Vagina (tissue), 2 donors: ENCODE data around the gene NUTM2F. TPM values are rescaled to one million over a fixed set of nuclear protein-coding genes. Genes with fewer than 3 reads are reported as not detected.
"Not testable (repeated sequence)": the region's sequence is repeated elsewhere in the genome, so short reads cannot be mapped to it uniquely, and the experiment has no call there.

ENCODE experiments used
- DNase-seq, 2 donors: peaks; one replicate each; pipeline ENCODE4 v3.0.0-alpha.2; 2017; ENCODE audit errors: extremely low spot score in 2 of 2
- H3K27ac ChIP-seq: fragments of 200-600 bp; sonication (generic); one replicate; pipeline ENCODE4 v1.5.1; 2019
- H3K27me3 ChIP-seq: fragments of 200-600 bp; sonication (generic); one replicate; pipeline ENCODE4 v1.5.1; 2019
- H3K36me3 ChIP-seq, 2 donors: fragments of 200-600 bp; sonication (generic); one replicate each; pipeline ENCODE4 v1.5.1; 2017 to 2019
- H3K4me1 ChIP-seq: fragments of 200-600 bp; sonication (generic); one replicate; pipeline ENCODE4 v1.5.1; 2019
- H3K4me3 ChIP-seq, 2 donors: fragments of 200-600 bp; sonication (generic); 1 replicate in 1 of 2; 2 replicates in 1 of 2; pipeline ENCODE4 v1.5.1; 2016 to 2019
- H3K9me3 ChIP-seq: fragments of 200-600 bp; sonication (generic); one replicate; pipeline ENCODE4 v1.5.1; 2019
- CTCF ChIP-seq, 3 experiments: fragments of 450-650 bp in 2 of 3; fragments of 200-600 bp in 1 of 3; sonication (generic) in 1 of 3; IDR thresholded peaks; one replicate each; pipeline ENCODE4 v1.5.1; 2017 to 2019; ENCODE audit warnings: antibody characterized with exemption in 3 of 3, mild to moderate bottlenecking in 2 of 3, moderate library complexity in 2 of 3
- POLR2A ChIP-seq, 2 donors: fragments of 450-650 bp; IDR thresholded peaks; one replicate each; pipeline ENCODE4 v1.6.1; 2017; ENCODE audit warnings: antibody characterized with exemption in 2 of 2, mild to moderate bottlenecking in 2 of 2, moderate library complexity in 2 of 2
- POLR2AphosphoS5 ChIP-seq, 2 donors: sonication (generic); formaldehyde crosslinking; IDR thresholded peaks; one replicate each; pipeline ENCODE4 v1.9.0; 2017; ENCODE audit warnings: antibody characterized with exemption in 2 of 2, mild to moderate bottlenecking in 2 of 2, low read depth in 1 of 2; ENCODE audit not compliant: insufficient read depth in 1 of 2
- intact Hi-C: fragments of 100-400 bp; cut with DNase I; formaldehyde crosslinking; loops from one replicate; pipeline ENCODE4 v1.15.1; 2023
- total RNA-seq: library from RNA; depleted of rRNA; stranded (reverse); fragments of >200 nt; gene quantifications from one replicate; pipeline ENCODE4 v1.2.3, GENCODE V29; 2016

NUTM2F gene
- total RNA-seq, 1 donor from 2014 or later: not detected

- DNase-seq, intact Hi-C loops: not testable (repeated sequence)
These were observed 10.3 kb upstream of the NUTM2F start for GRCh38 chr9:94338723-94339122.

GRCh38 chr9:94336445-94336844 lies 8.0 kb upstream of the NUTM2F start:
- H3K4me3 ChIP-seq, intact Hi-C loops, H3K9me3 ChIP-seq, H3K27me3 ChIP-seq, H3K36me3 ChIP-seq, H3K4me1 ChIP-seq, H3K27ac ChIP-seq, DNase-seq: not testable (repeated sequence)

More at GRCh38 chr9:94338723-94339122, 10.3 kb upstream of the NUTM2F start:
- not testable (repeated sequence) for H3K9me3 ChIP-seq, H3K36me3 ChIP-seq, H3K27ac ChIP-seq, H3K4me3 ChIP-seq, H3K4me1 ChIP-seq, H3K27me3 ChIP-seq

GRCh38 chr9:94325583-94325982 lies 2.9 kb downstream of the NUTM2F start:
- H3K4me3 ChIP-seq, H3K9me3 ChIP-seq, H3K4me1 ChIP-seq, H3K27me3 ChIP-seq, DNase-seq, intact Hi-C loops, H3K27ac ChIP-seq, H3K36me3 ChIP-seq: not testable (repeated sequence)

- DNase-seq, H3K4me3 ChIP-seq, H3K27me3 ChIP-seq, intact Hi-C loops, H3K36me3 ChIP-seq, H3K4me1 ChIP-seq, H3K27ac ChIP-seq, H3K9me3 ChIP-seq: not testable (repeated sequence)
These were observed 5.2 kb downstream of the NUTM2F start for GRCh38 chr9:94323153-94323798.

- H3K27me3 ChIP-seq, H3K27ac ChIP-seq, H3K9me3 ChIP-seq, intact Hi-C loops, H3K4me1 ChIP-seq, H3K36me3 ChIP-seq, H3K4me3 ChIP-seq, DNase-seq: not testable (repeated sequence)
These were observed 6.0 kb downstream of the NUTM2F start for GRCh38 chr9:94322342-94322940.

- intact Hi-C loops, H3K27ac ChIP-seq, H3K4me3 ChIP-seq, DNase-seq, H3K27me3 ChIP-seq, H3K36me3 ChIP-seq, H3K4me1 ChIP-seq, H3K9me3 ChIP-seq: not testable (repeated sequence)
These were observed 10.3 kb downstream of the NUTM2F start for GRCh38 chr9:94317949-94318657.

GRCh38 chr9:94316236-94316635 lies 12.2 kb downstream of the NUTM2F start:
- intact Hi-C loops, H3K4me3 ChIP-seq, H3K27me3 ChIP-seq, H3K27ac ChIP-seq, DNase-seq, H3K9me3 ChIP-seq, H3K4me1 ChIP-seq, H3K36me3 ChIP-seq: not testable (repeated sequence)

- not testable (repeated sequence) for DNase-seq
These were observed 13.1 kb downstream of the NUTM2F start for GRCh38 chr9:94315034-94315984.

GRCh38 chr9:94303321-94303720 lies 25.1 kb downstream of the NUTM2F start:
- Histone ChIP-seq H3K27me3 (no peaks in the 10 kb centered on the region), H3K27ac (no peak overlapping the region), H3K4me3 (no peak overlapping the region), H3K4me1 (no peaks in the 10 kb centered on the region), H3K9me3 (no peaks in the 10 kb centered on the region), H3K36me3 (no peaks in the 10 kb centered on the region)
- intact Hi-C loops: no loop called here
- TF ChIP-seq POLR2A (IDR thresholded peaks at IDR 0.05) (no peak), POLR2AphosphoS5 (IDR thresholded peaks at IDR 0.05; ENCODE audit: insufficient read depth in 1 of 2, low read depth in 1 of 2) (no peak), CTCF (IDR thresholded peaks at IDR 0.05) (no peak)
- DNase-seq: no peak

More at GRCh38 chr9:94315034-94315984, 13.1 kb downstream of the NUTM2F start:
- H3K4me3 ChIP-seq, H3K36me3 ChIP-seq, H3K27ac ChIP-seq, H3K9me3 ChIP-seq, intact Hi-C loops, H3K4me1 ChIP-seq, H3K27me3 ChIP-seq: not testable (repeated sequence)
